ENCODE data around the gene PPM1L. TPM values are rescaled to one million over a fixed set of nuclear protein-coding genes. Genes with fewer than 3 reads are reported as not detected.

Gene PPM1L
- polyA plus RNA-seq, 3 donors = 5.5 to 9.9 (median 7.8) TPM

DNA sequence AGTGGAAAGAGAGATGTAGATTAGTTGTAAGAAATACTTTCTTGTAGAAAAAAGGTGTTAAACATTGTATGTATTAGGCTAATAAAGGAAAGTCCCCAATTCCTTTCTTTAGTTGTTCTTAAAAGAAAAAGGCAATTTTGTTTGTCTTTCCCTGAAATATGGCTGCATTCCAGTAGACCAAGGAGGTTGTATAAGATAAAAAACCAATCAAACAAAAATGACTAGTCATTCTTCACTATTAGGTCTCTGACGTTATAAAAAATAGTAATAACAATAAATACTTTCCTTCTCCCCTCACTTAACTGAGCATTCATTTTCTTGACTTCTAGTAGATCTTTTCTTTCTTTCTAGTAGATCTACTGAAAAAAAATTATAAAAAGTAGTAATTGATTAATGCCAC, 8.6 kb upstream of the PPM1L start:
- H3K36me3 Mint-ChIP-seq = no peaks in the 10 kb centered on the region
- WGBS (ENCODE audit: insufficient coverage) = no CpG with 5 or more reads among the region's 1 CpG

GRCh38 chr3:160748231-160748630, 7.8 kb upstream of the PPM1L start:
- Histone ChIP-seq H3K9ac (ENCODE audit: insufficient read depth, low read length, poor library complexity, severe bottlenecking) (no peak overlapping the region), H3K36me3 (replicated peaks in 1 of 2; ENCODE audit: control insufficient read depth in 1 of 2, insufficient read depth in 2 of 2, low read length in 2 of 2) (no peaks in the 10 kb centered on the region), H3K27me3 (ENCODE audit: control insufficient read depth in 2 of 2, insufficient read depth in 2 of 2, low read length in 2 of 2) (no peaks in the 10 kb centered on the region), H3K4me3 (replicated peaks in 1 of 3; ENCODE audit: low read depth in 2 of 3, low read length in 3 of 3) (no peak overlapping the region), H3K27ac (ENCODE audit: low read depth in 1 of 2, low read length in 2 of 2) (no peak overlapping the region), H3K9me3 (replicated peaks in 1 of 2; ENCODE audit: control insufficient read depth in 1 of 2, insufficient read depth in 1 of 2, low read length in 2 of 2) (no peaks in the 10 kb centered on the region), H3K4me2 (replicated peaks; ENCODE audit: extremely low read depth, low read length, poor library complexity, severe bottlenecking) (no peak overlapping the region), H4K20me1 (ENCODE audit: insufficient read depth, low read length) (no peaks in the 10 kb centered on the region), H3K79me2 (ENCODE audit: insufficient read depth, low read length) (no peaks in the 10 kb centered on the region), H2AFZ (ENCODE audit: insufficient read depth, low read depth, low read length, poor library complexity, severe bottlenecking) (no peak overlapping the region), H3K4me1 (ENCODE audit: control insufficient read depth in 1 of 2, insufficient read depth in 2 of 2, low read length in 2 of 2) (no peaks in the 10 kb centered on the region)
- Mint-ChIP-seq H3K27ac (no peak overlapping the region), H3K36me3 (no peaks in the 10 kb centered on the region), H3K9me3 (no peaks in the 10 kb centered on the region), H3K27me3 (ENCODE audit: low read depth in 3 of 3) (peaks cover 0 to 2% (median 0%) of the 10 kb centered on the region in 3 donors), H3K4me1 (peaks cover 2% of the 10 kb centered on the region), H3K4me3 (no peak overlapping the region)
- no peak for DNase-seq
- intact Hi-C loops (cut with micrococcal nuclease) = no loop called here
- TF ChIP-seq, protein P1, sequence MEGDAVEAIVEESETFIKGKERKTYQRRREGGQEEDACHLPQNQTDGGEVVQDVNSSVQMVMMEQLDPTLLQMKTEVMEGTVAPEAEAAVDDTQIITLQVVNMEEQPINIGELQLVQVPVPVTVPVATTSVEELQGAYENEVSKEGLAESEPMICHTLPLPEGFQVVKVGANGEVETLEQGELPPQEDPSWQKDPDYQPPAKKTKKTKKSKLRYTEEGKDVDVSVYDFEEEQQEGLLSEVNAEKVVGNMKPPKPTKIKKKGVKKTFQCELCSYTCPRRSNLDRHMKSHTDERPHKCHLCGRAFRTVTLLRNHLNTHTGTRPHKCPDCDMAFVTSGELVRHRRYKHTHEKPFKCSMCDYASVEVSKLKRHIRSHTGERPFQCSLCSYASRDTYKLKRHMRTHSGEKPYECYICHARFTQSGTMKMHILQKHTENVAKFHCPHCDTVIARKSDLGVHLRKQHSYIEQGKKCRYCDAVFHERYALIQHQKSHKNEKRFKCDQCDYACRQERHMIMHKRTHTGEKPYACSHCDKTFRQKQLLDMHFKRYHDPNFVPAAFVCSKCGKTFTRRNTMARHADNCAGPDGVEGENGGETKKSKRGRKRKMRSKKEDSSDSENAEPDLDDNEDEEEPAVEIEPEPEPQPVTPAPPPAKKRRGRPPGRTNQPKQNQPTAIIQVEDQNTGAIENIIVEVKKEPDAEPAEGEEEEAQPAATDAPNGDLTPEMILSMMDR (IDR thresholded peaks at IDR 0.05) = no peak
- no CpG with 5 or more reads among the region's 2 CpGs for WGBS (ENCODE audit: insufficient coverage)

More for the DNA sequence above, 8.6 kb upstream of the PPM1L start:
- no peaks in the 10 kb centered on the region for H3K4me1 ChIP-seq (ENCODE audit: control insufficient read depth in 1 of 2, insufficient read depth in 2 of 2, low read length in 2 of 2)
- Mint-ChIP-seq H3K4me3 (no peak overlapping the region), H3K27ac (no peak overlapping the region), H3K27me3 (ENCODE audit: low read depth in 3 of 3) (peaks cover 0 to 5% (median 0%) of the 10 kb centered on the region in 3 donors), H3K9me3 (no peaks in the 10 kb centered on the region), H3K4me1 (peaks cover 2% of the 10 kb centered on the region)
- no peak for DNase-seq
- no peak overlapping the region for H3K4me2 ChIP-seq (replicated peaks; ENCODE audit: extremely low read depth, low read length, poor library complexity, severe bottlenecking)
- no peaks in the 10 kb centered on the region for H4K20me1 ChIP-seq (ENCODE audit: insufficient read depth, low read length)
- no peak overlapping the region for H2AFZ ChIP-seq (ENCODE audit: insufficient read depth, low read depth, low read length, poor library complexity, severe bottlenecking)
- H3K27ac ChIP-seq (ENCODE audit: low read depth in 1 of 2, low read length in 2 of 2) = no peak overlapping the region
- no peaks in the 10 kb centered on the region for H3K27me3 ChIP-seq (ENCODE audit: control insufficient read depth in 2 of 2, insufficient read depth in 2 of 2, low read length in 2 of 2)
- TF ChIP-seq, protein P1 (IDR thresholded peaks at IDR 0.05) = no peak
- intact Hi-C loops (cut with micrococcal nuclease) = no loop called here
- no peak overlapping the region for H3K9ac ChIP-seq (ENCODE audit: insufficient read depth, low read length, poor library complexity, severe bottlenecking)
- H3K4me3 ChIP-seq (replicated peaks in 1 of 3; ENCODE audit: low read depth in 2 of 3, low read length in 3 of 3) = no peak overlapping the region
- H3K36me3 ChIP-seq (replicated peaks in 1 of 2; ENCODE audit: control insufficient read depth in 1 of 2, insufficient read depth in 2 of 2, low read length in 2 of 2) = no peaks in the 10 kb centered on the region
- no peaks in the 10 kb centered on the region for H3K9me3 ChIP-seq (replicated peaks in 1 of 2; ENCODE audit: control insufficient read depth in 1 of 2, insufficient read depth in 1 of 2, low read length in 2 of 2)
- H3K79me2 ChIP-seq (ENCODE audit: insufficient read depth, low read length) = no peaks in the 10 kb centered on the region
